Lung (tissue), 12 donors: ENCODE measurements around the gene TAPBP. TPM values are rescaled to one million over a fixed set of nuclear protein-coding genes. Genes with fewer than 3 reads are reported as not detected.

Experiments
- ATAC-seq: fragments of 200-7000 bp; cut with Tn5 transposase; one replicate; pipeline ENCODE4 v1.9.1; 2020; ENCODE audit warnings: moderate number of reproducible peaks; ENCODE audit not compliant: insufficient read depth, low FRiP score
- DNase-seq, 3 donors: peaks; one replicate each; pipeline ENCODE4 v3.0.0-alpha.2; 2013 to 2017
- H3K27ac ChIP-seq, 2 donors: one replicate each; pipeline ENCODE4 v1.5.1; 2013; ENCODE audit warnings: mild to moderate bottlenecking in 2 of 2, moderate library complexity in 2 of 2, control low read depth in 1 of 2, inconsistent platforms in 1 of 2, low read depth in 1 of 2, low read length in 1 of 2
- H3K27me3 ChIP-seq, 3 donors: one replicate each; pipeline ENCODE4 v1.5.1; 2013; ENCODE audit warnings: low read length in 2 of 3; ENCODE audit not compliant: control insufficient read depth in 3 of 3, insufficient read depth in 3 of 3
- H3K36me3 ChIP-seq, 4 donors: one replicate each; pipeline ENCODE4 v1.5.1; 2013; ENCODE audit warnings: low read length in 4 of 4, mild to moderate bottlenecking in 1 of 4, moderate library complexity in 1 of 4; ENCODE audit not compliant: control insufficient read depth in 4 of 4, insufficient read depth in 4 of 4
- H3K4me1 ChIP-seq, 5 donors: one replicate each; pipeline ENCODE4 v1.5.1; 2013; ENCODE audit warnings: low read length in 5 of 5, mild to moderate bottlenecking in 2 of 5, moderate library complexity in 1 of 5; ENCODE audit not compliant: control insufficient read depth in 5 of 5, insufficient read depth in 5 of 5
- H3K4me3 ChIP-seq: one replicate; pipeline ENCODE4 v1.5.1; 2013; ENCODE audit warnings: mild to moderate bottlenecking, control low read depth, moderate library complexity
- H3K9ac ChIP-seq, 2 donors: one replicate each; pipeline ENCODE4 v1.5.1; 2013; ENCODE audit warnings: low read length in 2 of 2, control low read depth in 1 of 2; ENCODE audit not compliant: insufficient read depth in 1 of 2
- H3K9me3 ChIP-seq, 4 donors: one replicate each; pipeline ENCODE4 v1.5.1; 2013; ENCODE audit warnings: low read length in 3 of 4, mild to moderate bottlenecking in 1 of 4, moderate library complexity in 1 of 4; ENCODE audit not compliant: control insufficient read depth in 4 of 4, insufficient read depth in 3 of 4
- WGBS, 2 donors: extraction: QIAGEN DNeasy Blood & Tissue Kit; methylation state at CpG; one replicate each; pipeline ENCODE4 v1.1.7; 2013; 5-methylcytosine and 5-hydroxymethylcytosine counted together
- polyA plus RNA-seq, 2 donors: library from polyadenylated mRNA; stranded (reverse); fragments of 200-250 nt; gene quantifications; one replicate each; pipeline ENCODE4 v1.2.1, GENCODE V29; 2013
- total RNA-seq, 2 donors: library from RNA; depleted of rRNA in 1 of 2; stranded (reverse); fragments of >200 nt in 1 of 2; gene quantifications; one replicate each; pipeline ENCODE4 v1.2.1, GENCODE V29; 2014 to 2021
- TF ChIP-seq, protein P1 (sequence below): IDR thresholded peaks from 2 replicates; pipeline ENCODE4 v1.5.1; 2012; ENCODE audit warnings: mild to moderate bottlenecking; ENCODE audit errors: control extremely low read depth, extremely low read depth
- donor health status: control.
- donor health status: control.
- donor health status: Bipolar disorder and iron deficiency.
- donor health status: healthy.
- donor health status: DM: yes; HTN: yes; CAD: no.

The TAPBP gene
- total and polyA plus RNA-seq, 4 donors = 78.7 to 241 (median 117) TPM

DNA sequence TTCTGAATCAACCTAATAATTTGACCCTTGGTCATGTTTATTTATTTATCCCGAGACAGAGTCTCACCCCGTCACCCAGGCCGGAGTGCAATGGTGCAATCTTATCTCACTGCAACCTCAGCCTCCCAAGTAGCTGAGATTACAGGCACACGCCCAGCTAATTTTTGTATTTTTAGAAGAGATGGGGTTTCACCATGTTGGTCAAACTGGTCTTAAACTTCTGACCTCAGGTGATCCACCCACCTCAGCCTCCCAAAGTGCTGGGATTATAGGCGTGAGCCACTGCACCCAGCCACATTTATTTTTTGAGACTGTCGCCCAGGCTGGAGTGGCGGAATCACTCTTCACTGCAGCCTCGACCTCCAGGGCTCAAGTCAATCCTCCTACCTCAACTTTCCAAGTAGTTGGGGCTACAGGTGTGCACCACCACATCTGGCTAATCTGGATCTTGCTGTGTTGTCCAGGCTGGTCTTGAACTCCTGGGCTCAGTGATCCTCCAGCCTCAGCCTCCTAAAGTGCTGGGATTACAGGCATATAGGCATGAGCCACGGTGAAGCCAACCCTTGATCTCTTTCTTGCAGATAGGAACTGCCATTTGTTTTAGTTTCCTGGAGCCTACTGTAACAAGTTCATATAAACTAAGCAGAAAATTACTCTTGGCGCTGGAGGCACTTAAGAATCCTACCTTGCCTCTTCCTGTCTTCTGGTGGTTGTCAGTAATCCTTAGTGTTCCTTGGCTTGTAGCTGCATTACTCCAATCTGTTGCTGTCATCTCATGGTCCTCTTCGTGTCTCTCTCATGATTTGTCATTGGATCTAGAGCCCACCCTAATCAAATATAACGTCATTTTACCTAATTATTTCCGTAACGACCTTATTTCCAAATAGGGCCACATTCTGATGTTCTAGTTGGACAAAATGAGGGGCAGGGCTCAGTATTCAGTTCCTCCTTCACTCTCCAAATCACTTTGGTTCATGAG is 39.7 kb downstream of the TAPBP start:
- Histone ChIP-seq H3K27ac (peak overlapping the region in 1 of 2 donors; percentile 41), H3K36me3 (peaks cover 8 to 36% (median 27%) of the 10 kb centered on the region in 4 donors), H3K4me3 (no peak overlapping the region), H3K27me3 (no peaks in the 10 kb centered on the region), H3K9ac (peak overlapping the region in 1 of 2 donors; percentile 29), H3K4me1 (peaks cover 14 to 50% (median 26%) of the 10 kb centered on the region in 5 donors), H3K9me3 (no peaks in the 10 kb centered on the region)
- 62 to 71% methylated on average over 14 of the region's 14 CpGs for WGBS, 2 donors
- DNase-seq (no peak), ATAC-seq (no peak)
- TF ChIP-seq, protein P1, sequence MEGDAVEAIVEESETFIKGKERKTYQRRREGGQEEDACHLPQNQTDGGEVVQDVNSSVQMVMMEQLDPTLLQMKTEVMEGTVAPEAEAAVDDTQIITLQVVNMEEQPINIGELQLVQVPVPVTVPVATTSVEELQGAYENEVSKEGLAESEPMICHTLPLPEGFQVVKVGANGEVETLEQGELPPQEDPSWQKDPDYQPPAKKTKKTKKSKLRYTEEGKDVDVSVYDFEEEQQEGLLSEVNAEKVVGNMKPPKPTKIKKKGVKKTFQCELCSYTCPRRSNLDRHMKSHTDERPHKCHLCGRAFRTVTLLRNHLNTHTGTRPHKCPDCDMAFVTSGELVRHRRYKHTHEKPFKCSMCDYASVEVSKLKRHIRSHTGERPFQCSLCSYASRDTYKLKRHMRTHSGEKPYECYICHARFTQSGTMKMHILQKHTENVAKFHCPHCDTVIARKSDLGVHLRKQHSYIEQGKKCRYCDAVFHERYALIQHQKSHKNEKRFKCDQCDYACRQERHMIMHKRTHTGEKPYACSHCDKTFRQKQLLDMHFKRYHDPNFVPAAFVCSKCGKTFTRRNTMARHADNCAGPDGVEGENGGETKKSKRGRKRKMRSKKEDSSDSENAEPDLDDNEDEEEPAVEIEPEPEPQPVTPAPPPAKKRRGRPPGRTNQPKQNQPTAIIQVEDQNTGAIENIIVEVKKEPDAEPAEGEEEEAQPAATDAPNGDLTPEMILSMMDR = no peak

- Histone ChIP-seq H3K27me3 (no peaks in the 10 kb centered on the region), H3K4me1 (peaks cover 14 to 50% (median 26%) of the 10 kb centered on the region in 5 donors), H3K36me3 (peaks cover 6 to 44% (median 26%) of the 10 kb centered on the region in 4 donors), H3K27ac (no peak overlapping the region), H3K4me3 (peak overlapping the region; percentile 18), H3K9me3 (no peaks in the 10 kb centered on the region), H3K9ac (peak overlapping the region; percentile 93 to 94)
- no peak for DNase-seq
- TF ChIP-seq, protein P1 = no peak
- no peak for ATAC-seq
- 57 to 67% methylated on average over 11 of the region's 11 CpGs for WGBS, 2 donors
Measured at GRCh38 chr6:33273129-33273923, 40.6 kb downstream of the TAPBP start.

- Histone ChIP-seq H3K9ac (peak overlapping the region; percentile 93 to 94), H3K27ac (peak overlapping the region; percentile 38 to 87), H3K4me1 (peaks cover 10 to 47% (median 26%) of the 10 kb centered on the region in 5 donors), H3K9me3 (no peaks in the 10 kb centered on the region), H3K27me3 (no peaks in the 10 kb centered on the region), H3K36me3 (peaks cover 6 to 51% (median 33%) of the 10 kb centered on the region in 4 donors), H3K4me3 (peak overlapping the region; percentile 86)
- TF ChIP-seq, protein P1 = no peak
- ATAC-seq (peak; percentile 4), DNase-seq (no peak)
- WGBS, 2 donors = 10 to 12% methylated on average over 22 of the region's 22 CpGs
Measured at GRCh38 chr6:33272275-33273128, 41.4 kb downstream of the TAPBP start.
